ENCODE data around the gene GPR39.

GRCh38 chr2:132620115-132620514 is 203.5 kb downstream of the GPR39 start:
- no peak for TF ChIP-seq CTCF (IDR thresholded peaks at IDR 0.05)
- no peak for TF ChIP-seq ZFX (IDR thresholded peaks at IDR 0.05; ENCODE audit: borderline replicate concordance)

All from 22Rv1 (cell line).